PC-3 (cell line): ENCODE results near the gene CASP7.

Experiments used
- CTCF ChIP-seq: fragments of 300-600 bp; sonication (generic); conservative IDR thresholded peaks from 2 replicates; pipeline ENCODE4 v1.5.1; 2017; ENCODE audit warnings: antibody characterized with exemption, low read depth, mild to moderate bottlenecking, low read length
- EZH2 ChIP-seq: fragments of 300-600 bp; sonication (generic); IDR thresholded peaks from one replicate; pipeline ENCODE4 v1.6.1; 2017; ENCODE audit warnings: antibody characterized with exemption, mild to moderate bottlenecking, low read length; ENCODE audit not compliant: unreplicated experiment

DNA sequence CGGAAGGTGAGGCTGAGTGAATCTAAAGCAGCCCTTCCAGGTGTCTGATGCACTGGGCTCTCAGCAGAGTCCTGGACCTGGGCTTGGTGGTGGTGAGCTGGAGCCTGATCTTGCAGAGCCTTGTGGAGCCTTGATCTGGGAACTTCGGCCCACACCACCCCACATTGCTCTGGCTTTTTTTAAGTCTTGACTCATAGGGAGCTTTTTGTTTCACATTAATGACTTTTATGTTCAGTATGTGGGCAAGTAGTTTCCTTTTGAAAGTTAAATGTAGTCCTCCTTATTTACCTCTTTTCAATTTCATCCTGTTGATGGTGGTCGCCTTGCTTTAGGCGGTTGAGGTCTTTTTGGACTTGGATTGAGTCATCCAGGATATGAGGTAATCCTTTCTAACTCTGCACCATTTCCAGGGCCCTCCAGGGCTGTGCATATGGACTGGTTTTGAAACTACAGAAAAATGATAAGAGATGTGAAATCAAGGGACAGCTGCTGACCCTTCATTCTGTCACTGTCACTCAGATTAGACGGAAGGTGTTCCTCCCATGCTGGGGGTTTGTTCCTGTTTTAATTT, 12.9 kb upstream of the CASP7 start:
- TF ChIP-seq CTCF (no peak), EZH2 (no peak)
